Stimulated activated CD8-positive, alpha-beta memory T cell treated with anti-CD3 and anti-CD28 coated beads, Interleukin-4, amount 100 ng/mL, for 1 hour (primary cell): ENCODE data around the gene KDM7A.
"Not testable (repeated sequence)": the region's sequence is repeated elsewhere in the genome, so short reads cannot be mapped to it uniquely, and the experiment has no call there.

ENCODE experiments used
- DNase-seq, 2 donors: peaks; one replicate each; pipeline ENCODE4 v3.0.0-alpha.2; 2020; ENCODE audit warnings: low read depth in 2 of 2, low spot score in 1 of 2

Gene KDM7A

GRCh38 chr7:140161047-140161446, 15.7 kb downstream of the KDM7A start:
- DNase-seq, result no peak

GRCh38 chr7:140160308-140160707, 16.5 kb downstream of the KDM7A start:
- DNase-seq, result no peak

DNA sequence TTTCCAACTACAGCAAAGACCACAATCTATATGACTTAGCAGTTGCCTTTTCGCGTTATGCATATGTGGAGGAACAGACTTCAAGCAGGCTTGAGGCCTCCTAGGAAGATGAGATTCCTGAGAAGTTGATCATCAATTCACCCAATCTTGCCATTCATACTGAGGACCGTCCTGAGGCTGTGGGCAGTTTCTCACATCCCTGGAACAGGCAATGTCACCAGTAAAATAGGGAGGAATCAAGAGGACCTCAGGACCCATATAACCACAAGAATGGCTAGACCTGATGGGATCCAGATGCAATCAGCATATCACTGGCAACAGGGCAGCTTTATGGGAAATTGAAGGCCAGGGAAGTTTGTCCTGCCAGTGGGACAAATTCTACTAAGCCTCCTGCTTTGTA, 17.3 kb downstream of the KDM7A start:
- DNase-seq, result no peak

- DNase-seq, result no peak
Measured at GRCh38 chr7:140156460-140157080, 20.2 kb downstream of the KDM7A start.

DNA sequence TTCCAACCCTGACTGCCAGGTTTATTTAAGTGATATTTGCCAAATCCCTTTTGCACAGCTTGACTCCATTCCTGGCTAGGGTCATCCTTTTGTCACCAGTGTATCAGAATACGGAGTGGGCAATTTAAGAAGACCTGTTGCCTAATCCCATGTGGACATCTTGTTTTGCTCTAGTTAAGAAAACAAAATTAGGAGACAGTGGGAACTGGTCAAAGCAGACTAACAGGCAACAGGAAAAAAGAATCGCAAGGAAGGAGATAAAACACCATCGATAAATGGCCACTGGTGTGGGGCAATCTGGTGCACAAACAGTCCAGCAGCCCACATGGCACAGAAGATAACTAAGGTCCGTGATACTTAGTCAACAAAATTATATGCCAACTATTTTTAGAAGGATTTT, 21.4 kb downstream of the KDM7A start:
- DNase-seq, result no peak

GRCh38 chr7:140153666-140154161, 23.1 kb downstream of the KDM7A start:
- no peak for DNase-seq

DNA sequence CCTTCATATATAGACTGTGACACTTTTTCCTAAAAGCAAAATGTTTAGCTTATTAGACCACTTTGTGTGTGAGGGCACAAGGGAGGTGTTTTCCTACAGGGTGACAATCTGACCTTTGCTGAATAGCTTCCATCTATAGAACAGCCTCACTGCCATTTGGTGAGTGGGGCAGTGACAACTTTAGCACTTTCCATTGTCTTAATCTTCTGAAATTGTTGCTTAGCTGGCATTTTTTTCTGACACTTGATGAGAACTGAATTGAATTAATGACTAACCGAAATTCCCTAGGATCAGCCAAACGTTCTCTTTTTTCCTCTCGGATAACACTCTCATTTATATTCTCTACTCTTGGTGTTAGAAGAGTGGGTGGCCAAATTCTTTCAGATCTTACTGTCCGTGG, 30.2 kb downstream of the KDM7A start:
- DNase-seq, result no peak

DNA sequence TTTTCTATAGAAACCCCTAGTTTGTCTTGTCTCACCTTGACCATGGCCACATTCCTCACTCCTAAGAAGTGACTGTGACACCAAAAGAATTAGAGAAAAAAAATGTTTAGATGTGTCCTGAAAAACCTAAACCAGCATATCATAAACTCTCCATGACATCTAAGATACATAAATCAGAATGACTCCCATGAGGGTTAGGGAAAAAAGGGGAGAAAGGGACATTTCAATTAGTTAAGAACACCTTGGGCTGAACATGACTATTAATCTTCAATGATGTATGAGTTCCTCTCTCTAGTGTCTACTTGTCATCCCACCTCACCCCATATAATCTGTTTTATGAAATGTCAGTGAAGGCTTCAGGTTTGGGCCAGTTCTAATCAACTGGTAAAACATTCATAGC, 31.1 kb downstream of the KDM7A start:
- no peak for DNase-seq

GRCh38 chr7:140144821-140145220, 32.0 kb downstream of the KDM7A start:
- DNase-seq, result no peak

DNA sequence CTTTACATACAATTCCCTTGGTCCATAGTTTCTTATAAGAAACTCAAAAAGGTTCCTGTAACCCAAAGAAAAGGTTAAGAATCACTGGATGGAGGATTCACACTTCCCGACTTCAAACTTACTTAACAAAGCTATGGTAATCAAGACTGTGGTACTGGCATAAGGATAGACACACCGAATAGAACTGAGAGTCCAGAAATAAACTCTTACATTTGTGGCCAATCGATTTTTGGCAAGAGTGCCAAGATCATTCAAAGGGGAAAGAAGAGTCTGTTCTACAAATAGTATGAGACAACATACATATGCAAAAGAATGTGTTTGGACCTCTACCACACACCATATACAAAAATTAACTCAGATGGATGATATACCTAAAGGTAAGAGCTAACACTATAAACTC, 32.8 kb downstream of the KDM7A start:
- DNase-seq, result no peak

- DNase-seq, result no peak
Measured at GRCh38 chr7:140142031-140142430, 34.8 kb downstream of the KDM7A start.

GRCh38 chr7:140141256-140141655, 35.5 kb downstream of the KDM7A start:
- no peak for DNase-seq

- DNase-seq, result no peak
Measured at GRCh38 chr7:140137078-140137477, 39.7 kb downstream of the KDM7A start.

- no peak for DNase-seq
Measured at GRCh38 chr7:140136073-140136472, 40.7 kb downstream of the KDM7A start.

DNA sequence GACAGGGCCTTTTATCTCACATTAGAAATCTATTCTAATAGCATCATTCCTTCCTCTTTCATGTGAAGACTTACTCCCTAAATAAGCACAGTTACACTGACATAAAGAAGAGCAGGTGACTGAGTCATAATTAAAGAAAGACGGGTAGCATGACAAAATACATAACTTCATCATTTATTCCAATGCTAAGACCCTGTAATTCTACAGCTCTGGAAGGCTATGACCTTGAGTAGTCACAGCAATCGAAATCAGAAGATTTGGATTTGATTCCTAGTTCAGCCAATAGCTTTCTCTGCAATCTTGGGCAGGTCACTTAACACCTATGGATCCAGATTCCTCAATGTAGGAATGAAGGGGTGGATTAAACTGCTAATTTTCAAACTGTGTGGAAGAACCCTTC, 42.7 kb downstream of the KDM7A start:
- no peak for DNase-seq

DNA sequence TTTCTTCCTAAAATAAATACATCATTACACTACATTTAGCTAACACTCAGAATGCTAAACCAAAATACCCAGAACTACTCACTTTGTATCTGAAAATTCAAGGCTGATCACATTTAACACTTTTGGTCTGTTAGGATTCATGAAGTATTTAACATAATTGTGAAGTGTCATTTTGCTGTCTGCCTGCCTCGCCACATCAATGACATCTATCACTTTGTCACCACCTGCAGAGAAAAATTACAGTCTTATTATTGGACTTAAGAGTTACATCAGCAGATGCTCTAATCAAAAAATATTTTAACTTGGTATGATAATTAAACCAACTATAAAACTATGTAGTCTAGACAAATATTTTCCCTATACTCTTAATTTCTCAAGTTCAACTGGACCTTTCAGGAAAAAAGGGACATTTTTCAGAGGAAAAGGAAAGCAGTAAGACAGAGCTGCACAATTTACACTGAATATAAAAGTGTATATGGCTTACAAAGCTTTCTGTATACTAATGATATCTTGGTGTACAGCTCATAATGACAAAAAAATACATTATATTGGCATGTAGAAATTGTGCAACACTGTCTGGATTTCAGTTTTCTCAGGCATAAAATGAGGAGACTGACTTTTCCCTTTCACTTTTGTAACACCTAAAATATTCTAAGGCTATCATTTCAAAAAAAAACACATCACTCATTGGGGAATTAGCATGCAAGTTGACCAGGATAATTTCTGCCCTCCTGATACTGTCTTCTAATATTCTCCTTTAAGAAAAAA, 49.2 kb downstream of the KDM7A start:
- no peak for DNase-seq

DNA sequence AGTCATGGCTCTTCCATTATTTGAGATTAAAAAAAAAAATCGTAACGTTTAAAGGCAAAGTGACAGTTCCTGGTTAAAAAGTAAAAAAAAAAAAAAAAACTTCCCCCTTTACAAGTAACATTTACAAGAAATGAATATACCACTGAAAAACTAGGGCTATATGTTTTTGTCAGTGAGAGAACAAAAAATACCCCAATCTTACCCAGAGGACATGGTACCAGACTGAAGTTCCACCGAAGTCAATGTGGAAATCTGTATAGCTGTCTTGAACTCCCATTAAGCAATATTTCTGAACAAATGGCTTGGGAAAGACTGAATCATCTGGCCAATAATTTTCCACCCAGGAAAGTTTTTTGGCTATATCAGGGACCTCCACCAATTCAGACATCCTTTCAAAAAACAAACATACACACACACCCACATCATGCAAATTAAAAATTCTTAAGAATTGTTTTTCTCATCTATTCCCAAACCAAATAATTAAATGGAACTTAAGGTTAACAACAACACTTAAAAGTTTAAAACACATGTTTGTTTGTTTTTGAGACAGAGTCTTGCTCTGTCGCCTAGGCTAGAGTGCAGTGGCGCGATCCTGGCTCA, 50.2 kb downstream of the KDM7A start:
- DNase-seq, result no peak

- no peak for DNase-seq
Measured at GRCh38 chr7:140122965-140123364, 53.8 kb downstream of the KDM7A start.

- no peak for DNase-seq
Measured at GRCh38 chr7:140121326-140121725, 55.5 kb downstream of the KDM7A start.

DNA sequence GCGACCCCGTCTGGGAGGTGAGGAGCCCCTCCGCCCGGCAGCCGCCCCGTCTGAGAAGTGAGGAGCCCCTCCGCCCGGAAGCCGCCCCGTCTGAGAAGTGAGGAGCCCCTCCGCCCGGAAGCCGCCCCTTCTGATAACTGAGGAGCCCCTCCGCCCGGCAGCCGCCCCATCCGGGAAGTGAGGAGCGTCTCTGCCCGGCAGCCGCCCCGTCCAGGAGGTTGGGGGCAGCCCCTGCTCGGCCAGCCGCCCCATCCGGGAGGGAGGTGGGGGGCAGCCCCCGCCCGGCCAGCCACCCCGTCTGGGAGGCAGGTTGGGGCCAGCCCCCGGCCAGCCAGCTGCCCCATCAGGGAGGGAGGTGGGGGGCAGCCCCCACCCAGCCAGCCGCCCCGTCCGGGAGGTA, 62.0 kb downstream of the KDM7A start:
- DNase-seq, result not testable (repeated sequence)

- DNase-seq, result not testable (repeated sequence)
Measured at GRCh38 chr7:140108777-140109176, 68.0 kb downstream of the KDM7A start.

DNA sequence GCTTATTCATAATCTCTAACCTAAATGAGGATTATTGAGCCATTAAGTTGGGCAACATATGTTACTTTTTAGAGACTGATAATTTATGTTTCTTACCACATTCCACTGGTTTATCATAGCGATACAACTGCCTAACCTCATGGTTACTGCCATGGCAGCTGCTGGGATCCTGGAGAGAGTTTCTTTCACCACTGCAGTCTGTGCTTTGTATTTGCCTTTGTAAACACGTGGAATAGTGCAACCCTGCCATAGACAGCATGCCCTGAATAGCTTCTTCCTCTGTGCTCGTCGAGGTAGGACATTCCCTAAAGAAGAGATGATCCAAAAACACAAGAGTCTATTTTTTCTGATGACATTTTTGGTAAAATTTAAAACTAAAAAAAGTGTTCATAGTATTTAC, 80.3 kb downstream of the KDM7A start:
- no peak for DNase-seq
